VCaP (cell line): Measurements from ENCODE around the gene ATP11A.
A peak's percentile ranks its signal among the peaks of the same experiment; 100 is the strongest.

ENCODE experiments used
- H3K27ac ChIP-seq: fragments of 450-650 bp; 2 replicates; pipeline ENCODE4 v1.5.1; 2017
- CTCF ChIP-seq: fragments of 450-650 bp; conservative IDR thresholded peaks from 2 replicates; pipeline ENCODE4 v1.5.1; 2017; ENCODE audit warnings: mild to moderate bottlenecking, moderate library complexity

Gene ATP11A

GRCh38 chr13:112923962-112924361 is 234.1 kb downstream of the ATP11A start:
- H3K27ac ChIP-seq = no peak overlapping the region

GRCh38 chr13:112924365-112924764 is 234.5 kb downstream of the ATP11A start:
- H3K27ac ChIP-seq = no peak overlapping the region
- TF ChIP-seq CTCF = no peak

More at GRCh38 chr13:112923962-112924361, 234.1 kb downstream of the ATP11A start:
- no peak for TF ChIP-seq CTCF

GRCh38 chr13:112926003-112926402 is 236.2 kb downstream of the ATP11A start:
- TF ChIP-seq CTCF = no peak
- no peak overlapping the region for H3K27ac ChIP-seq

- H3K27ac ChIP-seq = no peak overlapping the region
- TF ChIP-seq CTCF = no peak
Measured at GRCh38 chr13:112926993-112927392, 237.2 kb downstream of the ATP11A start.

- TF ChIP-seq CTCF = no peak
- peak overlapping the region; percentile 55 for H3K27ac ChIP-seq
Measured at GRCh38 chr13:112928020-112928971, 238.5 kb downstream of the ATP11A start.

- H3K27ac ChIP-seq = peak overlapping the region; percentile 55
- TF ChIP-seq CTCF = no peak
Measured at GRCh38 chr13:112928972-112929782, 239.3 kb downstream of the ATP11A start.

- H3K27ac ChIP-seq = peak overlapping the region; percentile 55
- TF ChIP-seq CTCF = no peak
Measured at GRCh38 chr13:112929783-112930055, 239.9 kb downstream of the ATP11A start.
